GM12874 (cell line): ENCODE results near the gene TMCC3.

ENCODE experiments used
- TF ChIP-seq, protein P1 (sequence below): IDR thresholded peaks from 2 replicates; pipeline ENCODE4 v1.5.1; 2011; ENCODE audit warnings: low read depth, mild to moderate bottlenecking, control low read depth, low read length, moderate library complexity; ENCODE audit not compliant: insufficient read depth

TMCC3 gene

DNA sequence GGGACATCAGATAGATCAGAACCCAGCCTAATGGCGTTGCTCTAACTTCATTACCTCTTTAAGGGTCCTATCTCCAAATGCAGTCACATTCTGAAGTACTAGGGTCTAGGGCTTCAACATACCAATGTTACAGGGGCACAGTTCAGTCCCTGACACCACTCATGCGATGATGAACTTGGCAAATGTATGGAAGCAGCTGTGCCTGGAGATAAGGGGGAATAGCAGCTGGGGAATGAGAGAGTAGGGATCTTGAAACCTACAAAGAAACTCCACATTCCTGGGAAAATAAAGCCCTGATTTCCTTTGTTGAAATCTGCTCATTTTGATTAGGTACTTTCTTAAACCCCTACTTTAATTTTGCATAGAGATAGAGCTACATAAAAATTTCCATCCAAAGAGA, 20.5 kb upstream of the TMCC3 start:
- TF ChIP-seq, protein P1, sequence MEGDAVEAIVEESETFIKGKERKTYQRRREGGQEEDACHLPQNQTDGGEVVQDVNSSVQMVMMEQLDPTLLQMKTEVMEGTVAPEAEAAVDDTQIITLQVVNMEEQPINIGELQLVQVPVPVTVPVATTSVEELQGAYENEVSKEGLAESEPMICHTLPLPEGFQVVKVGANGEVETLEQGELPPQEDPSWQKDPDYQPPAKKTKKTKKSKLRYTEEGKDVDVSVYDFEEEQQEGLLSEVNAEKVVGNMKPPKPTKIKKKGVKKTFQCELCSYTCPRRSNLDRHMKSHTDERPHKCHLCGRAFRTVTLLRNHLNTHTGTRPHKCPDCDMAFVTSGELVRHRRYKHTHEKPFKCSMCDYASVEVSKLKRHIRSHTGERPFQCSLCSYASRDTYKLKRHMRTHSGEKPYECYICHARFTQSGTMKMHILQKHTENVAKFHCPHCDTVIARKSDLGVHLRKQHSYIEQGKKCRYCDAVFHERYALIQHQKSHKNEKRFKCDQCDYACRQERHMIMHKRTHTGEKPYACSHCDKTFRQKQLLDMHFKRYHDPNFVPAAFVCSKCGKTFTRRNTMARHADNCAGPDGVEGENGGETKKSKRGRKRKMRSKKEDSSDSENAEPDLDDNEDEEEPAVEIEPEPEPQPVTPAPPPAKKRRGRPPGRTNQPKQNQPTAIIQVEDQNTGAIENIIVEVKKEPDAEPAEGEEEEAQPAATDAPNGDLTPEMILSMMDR = no peak

DNA sequence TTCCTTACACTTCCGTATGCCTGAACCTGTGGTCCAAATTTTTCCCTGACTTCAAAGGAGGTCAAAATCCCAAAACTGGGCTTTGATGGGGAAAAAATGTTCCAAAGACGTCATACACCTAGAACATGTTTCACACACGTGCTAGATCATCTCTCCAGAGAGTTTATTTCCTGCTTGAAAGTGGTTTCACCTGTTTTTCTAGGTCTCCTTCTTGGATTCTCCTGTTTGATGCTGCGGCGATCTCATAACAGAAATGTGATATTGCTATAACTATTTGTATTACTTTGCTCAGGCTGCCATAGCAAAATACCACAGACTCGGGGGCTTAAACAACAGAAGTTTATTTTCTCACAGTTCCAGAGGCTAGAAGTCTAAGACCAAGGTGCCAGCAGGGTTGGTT, 19.7 kb upstream of the TMCC3 start:
- TF ChIP-seq, protein P1 = no peak

DNA sequence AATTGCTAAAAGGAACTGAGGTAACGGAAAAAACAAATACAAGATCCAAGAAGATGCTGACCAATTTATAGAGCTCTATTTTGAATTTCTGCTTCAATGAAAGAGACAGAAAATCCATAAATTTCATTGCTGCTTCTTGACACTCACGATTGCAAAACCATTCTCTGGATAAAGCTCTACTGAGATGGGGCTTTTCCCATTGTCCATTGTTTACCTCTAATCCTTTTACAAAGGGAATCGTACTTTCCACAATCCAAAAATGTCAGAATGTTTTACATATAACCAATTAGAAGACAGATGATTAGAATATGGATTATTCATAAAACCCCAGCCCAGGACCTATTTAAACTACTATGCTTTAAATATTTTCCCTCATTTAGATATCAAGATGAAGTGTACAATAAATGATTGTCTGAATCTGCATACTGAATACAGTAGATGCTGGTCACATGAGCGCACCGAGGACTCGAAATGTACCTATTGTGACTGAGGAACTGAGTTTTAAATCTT, 16.7 kb upstream of the TMCC3 start:
- TF ChIP-seq, protein P1 = no peak

DNA sequence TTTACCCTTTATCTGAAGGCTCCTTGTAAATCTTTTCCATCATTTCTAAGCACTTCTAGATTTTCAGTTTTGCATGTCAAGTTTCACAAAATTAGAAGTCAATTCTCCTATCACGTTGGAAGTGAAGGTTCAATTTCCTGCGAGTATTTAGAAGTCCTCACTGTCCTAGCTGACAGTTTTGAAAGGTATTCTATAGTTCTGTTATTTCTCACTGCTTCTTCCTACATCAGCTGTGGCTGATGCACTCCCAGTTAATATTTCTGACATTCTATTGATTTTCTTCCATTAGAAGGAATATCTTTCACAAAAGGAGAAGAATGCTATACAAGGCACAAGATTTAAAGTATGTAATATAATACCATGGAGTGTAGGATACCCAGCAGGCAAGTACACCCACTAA, 15.8 kb upstream of the TMCC3 start:
- TF ChIP-seq, protein P1 = no peak

DNA sequence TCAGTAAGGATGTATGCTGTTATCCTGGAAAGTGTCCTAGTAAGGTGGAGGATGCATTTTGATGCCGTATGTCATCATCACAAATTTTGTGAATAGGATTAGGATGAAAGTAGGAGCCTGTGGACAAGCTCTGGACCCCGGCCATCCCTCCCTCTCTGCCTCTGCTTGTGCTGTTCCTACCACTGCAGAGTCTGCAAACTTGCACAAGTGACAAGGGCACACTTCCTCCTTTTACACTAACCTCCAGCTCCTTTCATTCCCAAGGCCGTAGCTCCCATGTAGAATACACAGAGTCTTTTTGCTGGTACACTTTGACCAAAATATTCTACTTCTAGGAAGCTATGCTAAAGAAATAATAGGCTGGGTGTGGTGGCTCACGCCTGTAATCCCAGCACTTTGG, 13.3 kb upstream of the TMCC3 start:
- TF ChIP-seq, protein P1 = no peak

DNA sequence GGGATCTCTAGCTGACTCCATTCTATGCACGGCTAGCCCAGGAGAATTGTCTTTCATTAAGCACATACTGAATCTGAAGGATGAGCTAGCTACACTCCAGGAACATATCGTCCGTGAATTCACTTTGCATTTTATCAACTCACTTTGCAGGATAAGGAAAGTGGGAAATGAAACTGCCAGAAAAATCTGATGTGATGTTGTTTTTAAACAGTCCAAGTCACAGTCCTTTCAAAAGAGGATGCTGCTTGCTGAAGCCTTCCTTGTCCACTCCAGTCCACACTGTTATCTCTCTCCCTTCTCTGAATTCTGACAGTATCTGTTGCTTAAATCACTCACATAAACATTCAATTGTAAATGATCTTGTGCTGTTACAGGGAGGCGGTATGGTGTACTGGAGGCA, 12.7 kb upstream of the TMCC3 start:
- TF ChIP-seq, protein P1 = no peak

DNA sequence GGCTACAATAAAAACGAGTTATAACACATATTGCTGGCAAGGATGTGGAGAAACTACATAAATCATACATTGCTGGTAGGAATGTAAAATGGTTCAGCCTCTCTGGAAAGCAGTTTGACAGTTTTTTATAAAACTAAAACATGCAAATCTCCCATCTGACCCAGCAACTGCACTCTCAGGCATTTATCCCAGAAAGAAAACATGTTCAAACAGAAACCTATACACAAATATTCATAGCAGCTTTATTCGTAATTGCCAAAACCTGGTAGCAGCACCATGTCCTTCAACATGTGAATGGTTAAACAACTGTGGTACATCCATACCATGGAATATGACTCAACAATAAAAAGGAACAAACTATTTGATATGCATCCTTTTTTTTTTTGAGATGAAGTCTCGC, 10.1 kb upstream of the TMCC3 start:
- TF ChIP-seq, protein P1 = no peak
